Fibroblast of skin of left biceps (primary cell): Measurements from ENCODE around the gene PHF24.
"Not testable (repeated sequence)": the region's sequence is repeated elsewhere in the genome, so short reads cannot be mapped to it uniquely, and the experiment has no call there.

Experiments used
- DNase-seq, 2 experiments: peaks; one replicate each; pipeline ENCODE4 v3.0.0-alpha.2; 2013; ENCODE audit warnings: low read depth in 2 of 2

The PHF24 gene

DNA sequence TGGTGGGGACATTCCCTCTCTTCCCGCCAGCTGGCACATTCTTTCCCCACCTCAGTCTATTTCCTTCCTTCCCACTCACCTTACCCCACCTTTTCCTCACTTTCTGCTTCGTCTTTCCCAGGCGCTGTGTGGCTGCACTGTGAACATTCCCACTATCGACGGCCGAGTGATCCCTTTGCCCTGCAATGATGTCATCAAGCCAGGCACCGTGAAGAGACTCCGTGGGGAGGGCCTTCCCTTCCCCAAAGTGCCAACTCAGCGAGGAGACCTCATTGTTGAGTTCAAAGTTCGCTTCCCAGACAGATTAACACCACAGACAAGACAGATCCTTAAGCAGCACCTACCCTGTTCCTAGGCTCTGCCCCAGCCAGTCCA lies 38.8 kb downstream of the PHF24 start:
- DNase-seq, result no peak

GRCh38 chr9:34997379-34997781 lies 39.3 kb downstream of the PHF24 start:
- DNase-seq, result no peak

DNA sequence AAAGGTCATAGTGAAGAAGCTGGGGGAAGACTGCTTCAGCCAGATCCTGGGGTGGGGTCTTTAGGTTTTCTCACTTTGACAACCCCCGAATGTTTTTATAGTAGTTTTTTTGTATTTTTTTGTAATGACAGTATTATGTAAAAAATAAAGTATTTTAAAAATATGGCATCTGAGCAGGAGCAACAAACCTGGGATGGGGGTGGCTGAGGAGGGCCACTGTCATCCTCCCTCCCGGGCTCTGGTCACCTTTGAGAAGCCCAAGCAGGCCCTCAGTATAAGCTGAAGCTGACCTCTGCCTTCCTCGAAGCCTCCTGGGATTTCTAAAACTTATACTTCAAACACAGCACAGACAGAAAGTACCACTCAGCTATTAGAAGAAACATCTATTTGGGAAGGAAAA lies 40.2 kb downstream of the PHF24 start:
- no peak for DNase-seq

DNA sequence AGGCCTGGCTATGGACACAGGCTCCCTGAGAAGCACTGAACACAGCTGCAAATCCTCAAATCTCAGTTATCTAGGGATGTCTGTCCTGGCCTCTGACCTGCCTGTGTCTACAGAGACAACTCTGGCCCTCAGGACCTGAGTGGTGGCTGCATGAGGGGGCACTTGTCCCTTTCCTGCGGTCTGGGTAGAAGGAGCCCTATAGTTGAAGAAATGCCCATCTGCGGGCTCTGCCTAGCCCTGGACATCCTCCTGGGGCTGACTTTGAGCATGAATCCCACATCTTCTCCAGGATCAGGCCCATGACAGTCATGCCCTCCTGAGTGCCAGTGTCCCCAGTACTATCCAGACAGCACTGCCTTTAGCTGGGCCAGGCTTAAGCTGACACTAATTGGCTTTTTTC lies 41.5 kb downstream of the PHF24 start:
- DNase-seq, result no peak

DNA sequence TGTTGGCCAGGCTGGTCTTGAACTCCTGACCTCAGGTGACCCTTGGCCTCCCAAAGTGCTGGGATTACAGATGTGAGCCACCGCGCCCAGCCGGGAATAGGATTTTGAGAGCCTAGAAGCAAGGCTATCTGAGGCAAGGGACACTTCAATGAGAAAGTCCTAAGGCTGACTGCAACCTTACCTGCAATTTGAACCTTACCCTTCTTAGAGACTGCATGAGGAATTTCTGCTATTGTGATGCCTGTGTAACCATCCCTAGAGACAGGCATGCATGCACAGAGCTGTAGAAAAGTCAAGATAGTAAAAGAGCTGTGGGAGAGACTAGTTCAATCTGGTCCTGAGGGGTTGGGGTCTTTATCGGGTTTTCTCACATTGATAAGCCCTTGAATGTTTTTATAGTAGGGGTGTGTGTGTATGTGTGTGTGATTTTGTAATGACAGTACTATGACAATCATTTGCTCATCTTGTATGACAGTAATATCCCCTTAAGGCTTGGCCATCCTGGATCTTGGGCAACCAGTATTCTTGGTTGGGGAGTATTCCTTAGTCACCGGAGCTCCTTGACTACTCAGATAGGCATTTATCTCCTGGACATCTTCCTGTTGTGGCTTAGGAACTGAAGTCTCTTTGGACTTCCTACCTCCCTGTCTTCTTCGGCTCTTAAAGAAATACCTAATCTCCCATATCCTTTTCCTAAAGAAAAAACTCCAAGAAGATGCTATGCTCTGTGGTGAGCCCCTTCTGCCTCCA lies 42.6 kb downstream of the PHF24 start:
- no peak for DNase-seq

- DNase-seq, result no peak
These were observed 43.2 kb downstream of the PHF24 start for GRCh38 chr9:35001285-35001677.

DNA sequence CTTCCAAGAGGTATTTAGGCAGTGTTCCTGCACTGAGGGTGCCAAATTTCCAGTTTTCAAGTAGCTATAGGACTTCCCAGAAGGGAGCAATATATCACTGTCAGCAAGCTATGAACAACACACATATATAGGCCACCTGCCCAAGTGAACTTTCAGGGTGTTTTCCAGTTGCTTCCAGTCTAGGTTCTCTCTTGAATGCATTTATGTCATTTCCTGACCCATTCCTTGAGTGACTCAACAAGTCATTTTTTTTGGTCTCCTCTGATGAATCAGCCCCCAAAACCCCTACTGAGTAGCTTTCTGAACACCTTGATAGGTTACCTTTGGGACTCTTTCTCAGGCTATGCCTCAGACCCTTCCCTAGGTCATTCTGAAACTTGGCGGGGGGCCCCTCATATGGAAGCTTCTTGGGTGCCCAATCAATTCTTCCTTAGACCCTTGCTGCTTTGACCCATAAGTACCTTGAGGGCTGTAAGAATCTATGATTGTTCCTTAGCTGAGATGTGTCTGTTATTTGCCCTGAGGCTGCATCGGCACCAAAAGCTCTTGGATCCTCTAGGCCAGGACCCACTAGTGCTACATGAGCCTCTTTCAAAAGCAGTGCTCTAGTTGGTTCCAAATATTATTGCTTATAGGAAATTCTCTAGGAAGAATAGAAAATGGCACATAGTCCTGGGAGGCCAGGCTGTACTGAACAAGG lies 43.9 kb downstream of the PHF24 start:
- DNase-seq, result no peak

DNA sequence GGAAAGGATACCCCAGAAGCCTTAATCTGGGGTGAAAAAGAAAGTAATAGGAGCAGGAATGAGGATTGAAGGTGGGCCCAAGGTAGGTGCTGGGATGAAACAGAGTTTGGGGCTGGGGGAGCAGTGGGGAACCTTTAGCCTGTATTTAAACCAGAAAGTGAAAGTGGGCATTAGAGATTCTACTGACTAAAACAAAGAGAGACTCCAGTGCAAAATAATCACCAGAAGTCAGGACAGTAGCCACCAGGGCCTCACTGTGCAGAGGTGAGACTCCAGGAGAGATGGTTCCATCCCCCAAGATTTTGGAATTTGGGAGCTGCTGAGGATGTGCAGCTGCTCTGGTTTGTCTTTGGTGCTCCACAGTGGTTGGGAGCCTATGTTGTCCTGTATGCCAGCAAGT lies 44.5 kb downstream of the PHF24 start:
- no peak for DNase-seq

- DNase-seq, result not testable (repeated sequence)
These were observed 46.2 kb downstream of the PHF24 start for GRCh38 chr9:35004299-35004698.

GRCh38 chr9:35010351-35010958 lies 52.4 kb downstream of the PHF24 start:
- DNase-seq, result no peak

DNA sequence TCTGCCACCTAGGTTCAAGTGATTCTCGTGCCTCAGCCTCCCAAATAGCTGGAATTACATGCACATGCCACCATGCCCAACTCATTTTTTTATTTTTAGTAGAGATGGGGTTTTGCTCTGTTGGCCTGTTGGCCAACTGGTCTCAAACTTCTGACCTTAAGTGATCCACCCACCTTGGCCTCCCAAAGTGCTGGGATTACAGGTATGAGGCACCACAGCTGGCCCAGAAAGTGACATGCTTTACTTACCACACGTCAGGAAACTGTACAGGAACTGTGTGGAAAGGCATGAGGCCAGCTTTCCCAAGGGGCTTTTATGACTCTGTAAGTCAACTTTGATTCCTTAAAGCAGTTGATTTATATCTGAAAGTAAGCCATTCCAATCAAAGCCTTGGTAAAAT lies 56.4 kb downstream of the PHF24 start:
- DNase-seq, result no peak

DNA sequence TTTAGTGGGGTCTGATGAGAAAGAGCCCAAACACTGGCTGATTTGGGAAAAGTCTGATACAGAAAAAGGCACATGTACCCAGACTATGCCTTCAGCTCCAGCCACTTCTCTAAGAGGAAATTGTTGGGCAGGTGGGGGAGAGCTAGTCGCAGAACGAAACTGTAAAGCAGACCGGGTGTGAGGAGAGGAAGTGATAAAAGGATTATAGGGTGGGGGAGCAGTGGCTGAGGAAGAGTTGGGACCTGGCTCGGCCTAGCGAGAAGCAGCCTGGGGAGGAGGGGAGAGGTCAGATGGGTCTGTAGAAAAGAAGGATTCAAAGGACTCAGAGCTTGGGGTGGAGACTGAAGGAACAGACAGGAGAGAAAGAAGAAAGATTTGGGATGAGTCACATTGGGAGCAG lies 65.4 kb downstream of the PHF24 start:
- not testable (repeated sequence) for DNase-seq

GRCh38 chr9:35026671-35027070 lies 68.6 kb downstream of the PHF24 start:
- DNase-seq, result no peak

DNA sequence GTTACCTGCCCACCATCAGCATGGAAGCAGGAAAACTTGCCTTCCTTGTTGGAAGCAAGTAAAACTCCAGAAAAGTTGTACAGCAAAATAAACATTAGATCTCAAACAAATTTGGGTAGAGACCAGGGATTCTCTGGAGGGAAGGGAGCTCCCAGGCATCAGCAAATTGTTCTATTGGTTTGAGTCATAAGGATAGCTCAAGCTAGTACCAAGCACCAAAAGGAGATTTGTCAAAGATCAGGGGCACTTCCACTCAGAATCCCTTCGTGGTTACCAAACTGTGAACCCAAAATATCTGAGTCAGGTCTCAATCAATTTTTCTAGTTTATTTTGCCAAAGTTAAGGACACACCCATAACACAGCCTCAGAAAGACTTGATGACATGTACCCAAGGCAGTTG lies 69.3 kb downstream of the PHF24 start:
- no peak for DNase-seq

- no peak for DNase-seq
These were observed 69.8 kb downstream of the PHF24 start for GRCh38 chr9:35027860-35028259.

GRCh38 chr9:35028341-35028740 lies 70.3 kb downstream of the PHF24 start:
- no peak for DNase-seq

- no peak for DNase-seq
These were observed 71.2 kb downstream of the PHF24 start for GRCh38 chr9:35029241-35029640.

GRCh38 chr9:35029852-35030251 lies 71.8 kb downstream of the PHF24 start:
- DNase-seq, result no peak
